K562 (cell line): ENCODE measurements around the gene COL10A1. TPM values are rescaled to one million over a fixed set of nuclear protein-coding genes. Genes with fewer than 3 reads are reported as not detected.

Experiments used
- ATAC-seq: fragments of 200-7000 bp; cut with Tn5 transposase; 3 replicates; pipeline ENCODE4 v1.9.1; 2020; ENCODE audit warnings: moderate library complexity
- BruUV-seq: library from RNA; stranded (reverse); fragments of 400-500 nt; replicated peaks from 2 replicates; lab custom pipeline; 2021; lab: Mats Ljungman, UMichigan
- CTCF ChIA-PET: fragments of 300-600 bp; formaldehyde crosslinking; extraction: SDS; loops from one replicate; lab custom pipeline; 2021; ENCODE audit warnings: low intra/inter-chr PET ratio; lab: Yijun Ruan, JAX
- POLR2A ChIA-PET: fragments of 300-600, 350-650 bp; sonication (Branson Sonifier 250); formaldehyde crosslinking; extraction: SDS; loops from one replicate; lab custom pipeline; 2021; ENCODE audit warnings: antibody characterized with exemption, inconsistent platforms; lab: Yijun Ruan, JAX
- DNase-seq, 4 experiments: peaks; one replicate each; pipeline versions ENCODE4 v3.0.0 to v3.0.0-alpha.2; 2011 to 2018; ENCODE audit warnings: low spot score in 3 of 4, mixed read lengths in 3 of 4; ENCODE audit errors: extremely low read depth in 1 of 4
- FAIRE-seq: peaks from 2 replicates; lab custom pipeline; 2011; peaks lifted over from hg19 to GRCh38; lab: Jason Lieb, UNC
- H2AFZ ChIP-seq: 2 replicates; pipeline ENCODE4 v1.6.0; 2011; ENCODE audit warnings: low read depth, low read length, control low read depth, inconsistent platforms
- H3K27ac ChIP-seq: fragments of 200-600 bp; 3 replicates; pipeline ENCODE4 v1.8.0; 2011; ENCODE audit warnings: low read depth, mild to moderate bottlenecking, control low read depth, inconsistent platforms, low read length, moderate library complexity, mixed read lengths; ENCODE audit errors: extremely low read depth
- H3K27me3 ChIP-seq, 2 experiments: fragments of 300-600 bp in 1 of 2; 2 replicates in 1 of 2; 3 replicates in 1 of 2; pipeline versions ENCODE4 v1.6.0 to v1.8.0; 2011; ENCODE audit warnings: inconsistent platforms in 2 of 2, low read length in 2 of 2, mild to moderate bottlenecking in 1 of 2, mixed read lengths in 1 of 2, moderate library complexity in 1 of 2; ENCODE audit not compliant: control insufficient read depth in 2 of 2, insufficient read depth in 2 of 2
- H3K36me3 ChIP-seq: fragments of 300-600 bp; 3 replicates; pipeline ENCODE4 v1.8.0; 2011; ENCODE audit warnings: mild to moderate bottlenecking, low read length, inconsistent platforms; ENCODE audit not compliant: control insufficient read depth, insufficient read depth
- H3K4me1 ChIP-seq, 2 experiments: fragments of 200-600 bp in 1 of 2; replicated peaks in 1 of 2; 2 replicates in 1 of 2; 3 replicates in 1 of 2; pipeline versions ENCODE4 v1.5.1 to v1.8.0; 2011; ENCODE audit warnings: inconsistent platforms in 2 of 2, low read length in 2 of 2, mild to moderate bottlenecking in 1 of 2, mixed read lengths in 1 of 2, moderate library complexity in 1 of 2; ENCODE audit not compliant: control insufficient read depth in 2 of 2, insufficient read depth in 2 of 2
- H3K4me2 ChIP-seq: 2 replicates; pipeline ENCODE4 v1.6.1; 2011; ENCODE audit warnings: low read length, control low read depth, inconsistent platforms, mixed read lengths; ENCODE audit not compliant: insufficient read depth
- H3K4me3 ChIP-seq: fragments of 200-600 bp; sonication (generic), shearing (Covaris generic); 2 replicates; pipeline ENCODE4 v1.5.1; 2016; ENCODE audit warnings: control low read depth, inconsistent platforms
- H3K79me2 ChIP-seq: fragments of 200-600 bp; 3 replicates; pipeline ENCODE4 v1.8.0; 2011; ENCODE audit warnings: low read length, inconsistent platforms; ENCODE audit not compliant: control insufficient read depth, insufficient read depth
- H3K9ac ChIP-seq, 2 experiments: 2 replicates each; pipeline versions ENCODE4 v1.6.0 to v1.6.1; 2011; ENCODE audit warnings: low read depth in 2 of 2, low read length in 2 of 2, control low read depth in 1 of 2, inconsistent platforms in 1 of 2, mild to moderate bottlenecking in 1 of 2, mixed read lengths in 1 of 2; ENCODE audit not compliant: insufficient read depth in 1 of 2
- H3K9me1 ChIP-seq: one replicate; pipeline ENCODE4 v1.6.0; 2011; ENCODE audit warnings: inconsistent platforms, mild to moderate bottlenecking, low read length, moderate library complexity; ENCODE audit not compliant: control insufficient read depth, insufficient read depth
- H3K9me3 ChIP-seq: replicated peaks from 2 replicates; pipeline ENCODE4 v1.5.1; 2011; ENCODE audit warnings: low read depth, low read length, inconsistent platforms; ENCODE audit not compliant: control insufficient read depth, insufficient read depth
- H4K20me1 ChIP-seq: replicated peaks from 2 replicates; pipeline ENCODE4 v1.6.1; 2011; ENCODE audit warnings: low read length, inconsistent platforms, mixed read lengths; ENCODE audit not compliant: control insufficient read depth, insufficient read depth
- ARID2 ChIP-seq: fragments of 450-650 bp; IDR thresholded peaks from 2 replicates; pipeline ENCODE4 v1.6.1; 2017; ENCODE audit warnings: antibody characterized with exemption, mild to moderate bottlenecking
- FOSL1 ChIP-seq: fragments of 200-800 bp; sonication (Bioruptor generic); conservative IDR thresholded peaks from 2 replicates; pipeline ENCODE4 v1.6.1; 2016; ENCODE audit warnings: missing genetic modification characterization, missing compliant biosample characterization
- FOXJ2 ChIP-seq: fragments of 200-800 bp; sonication (Bioruptor generic); IDR thresholded peaks from 2 replicates; pipeline ENCODE4 v1.6.1; 2016; ENCODE audit warnings: missing genetic modification characterization, missing compliant biosample characterization
- GATAD2A ChIP-seq: fragments of 450-650 bp; IDR thresholded peaks from 2 replicates; pipeline ENCODE4 v1.6.1; 2017
- JUN ChIP-seq, 2 experiments: sonication (generic) in 1 of 2; formaldehyde crosslinking in 1 of 2; IDR thresholded peaks; 2 replicates each; pipeline versions ENCODE4 v1.6.1 to v1.8.0; 2012 to 2022; ENCODE audit warnings: borderline replicate concordance in 2 of 2, mild to moderate bottlenecking in 2 of 2, improper control_type of control experiment in 1 of 2, low read depth in 1 of 2, low read length in 1 of 2, missing genetic modification reagents in 1 of 2
- JUND ChIP-seq, 2 experiments: IDR thresholded peaks; 2 replicates in 1 of 2; 3 replicates in 1 of 2; pipeline ENCODE4 v1.6.1; 2011; ENCODE audit warnings: borderline replicate concordance in 2 of 2, low read depth in 2 of 2, low read length in 2 of 2, improper control_type of control experiment in 1 of 2, missing biosample characterization in 1 of 2, missing genetic modification characterization in 1 of 2, missing genetic modification reagents in 1 of 2
- NELFE ChIP-seq: IDR thresholded peaks from 2 replicates; pipeline ENCODE4 v1.6.1; 2011; ENCODE audit warnings: mild to moderate bottlenecking; ENCODE audit not compliant: insufficient read depth, insufficient read length
- NFATC3 ChIP-seq: fragments of 450-650 bp; IDR thresholded peaks from 2 replicates; pipeline ENCODE4 v1.6.1; 2017; ENCODE audit warnings: mild to moderate bottlenecking
- SMARCA4 ChIP-seq: fragments of 450-650 bp; IDR thresholded peaks from 2 replicates; pipeline ENCODE4 v1.6.1; 2016
- ZC3H8 ChIP-seq: fragments of 450-650 bp; IDR thresholded peaks from 2 replicates; pipeline ENCODE4 v1.6.1; 2017
- WGBS: fragments of 100-300 bp; shearing (Covaris generic); methylation state at CpG from one replicate; pipeline ENCODE4 v1.1.6; 2016; ENCODE audit warnings: low coverage, mixed read lengths; ENCODE audit not compliant: insufficient coverage; ENCODE audit errors: missing lambda C conversion rate; 5-methylcytosine and 5-hydroxymethylcytosine counted together
- in situ Hi-C: fragments of 300-500 bp; cut with MboI; formaldehyde crosslinking; loops from 4 replicates; pipeline ENCODE4 v1.15.0; 2018; ENCODE audit warnings: inconsistent platforms, mixed read lengths
- intact Hi-C: fragments of 100-400 bp; cut with micrococcal nuclease; formaldehyde crosslinking; loops from 2 replicates; pipeline ENCODE4 v1.14.2; 2022
- polyA plus RNA-seq, 8 experiments: library from polyadenylated mRNA; depleted of rRNA in 4 of 8; stranded (reverse) in 5 of 8; unstranded in 3 of 8; fragments of >200 nt; fragmentation: Nextera tagmentation in 2 of 8; fragmentation: Illumina TruSeq in 1 of 8; extraction: Ambion mirVana in 2 of 8; extraction: Trizol in 1 of 8; gene quantifications; 2 replicates each; pipeline versions ENCODE4 v1.2.1 to v1.2.3, GENCODE V29; 2011 to 2014; ENCODE audit warnings: inconsistent platforms in 1 of 8, missing spikeins in 1 of 8
- total RNA-seq, 7 experiments: library from RNA; depleted of rRNA in 6 of 7; stranded (reverse); fragments of >200 nt in 6 of 7; fragmentation: Illumina TruSeq in 2 of 7; extraction: Trizol in 2 of 7; gene quantifications; 2 replicates each; pipeline versions ENCODE4 v1.2.1 to v1.2.3, GENCODE V29; 2011 to 2021; ENCODE audit warnings: low replicate concordance in 1 of 7
- TF ChIP-seq, protein P1 (sequence below), 2 experiments: fragments of 450-650 bp in 1 of 2; sonication (generic) in 1 of 2; formaldehyde crosslinking in 1 of 2; IDR thresholded peaks in 1 of 2; conservative IDR thresholded peaks in 1 of 2; 2 replicates each; pipeline versions ENCODE4 v1.6.1 to v1.8.1; 2016 to 2023; ENCODE audit warnings: mild to moderate bottlenecking in 2 of 2, moderate library complexity in 2 of 2, inconsistent platforms in 1 of 2, missing genetic modification reagents in 1 of 2

Gene COL10A1
- total and polyA plus RNA-seq, 9 of the 15 experiments (the other 6 are each of a cell fraction or from before 2014, with no cell fraction given) = 0.06 to 0.08 TPM; not detected in 7

DNA sequence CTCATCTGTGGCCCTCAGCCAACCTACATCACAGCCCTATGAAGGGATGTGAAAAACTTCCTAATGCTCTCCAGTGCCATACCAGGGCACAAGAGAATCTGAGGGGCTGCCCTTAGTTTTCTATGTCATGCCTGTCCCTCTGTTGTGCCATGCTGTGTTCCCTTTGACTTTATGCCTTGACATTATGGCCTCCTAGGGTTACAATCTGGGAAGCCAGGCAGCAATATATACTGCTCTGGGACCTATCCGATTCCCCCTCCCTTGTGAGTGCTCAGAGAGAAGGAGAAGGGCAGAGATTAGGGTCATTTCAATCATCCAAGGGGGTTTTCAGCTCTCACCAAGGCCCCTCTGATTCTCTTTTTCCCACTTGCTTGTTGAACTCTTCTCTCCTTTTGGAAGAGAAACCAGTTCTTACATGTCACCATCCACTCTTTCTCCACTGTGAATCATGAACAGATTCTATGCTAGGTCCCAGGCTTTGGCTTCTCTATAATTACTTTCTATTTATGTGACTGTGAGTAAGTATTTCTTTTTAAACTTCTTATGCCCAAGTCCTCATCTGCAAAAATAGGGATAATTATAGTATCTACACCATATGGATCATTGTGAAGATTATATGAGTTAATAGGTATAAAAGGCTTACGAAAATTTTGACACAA lies 51.1 kb downstream of the COL10A1 start:
- Histone ChIP-seq H3K9me3 (no peaks in the 10 kb centered on the region), H3K9ac (no peak overlapping the region), H3K4me2 (no peak overlapping the region), H3K36me3 (no peaks in the 10 kb centered on the region), H3K4me3 (no peak overlapping the region), H3K4me1 (no peaks in the 10 kb centered on the region), H3K9me1 (no peaks in the 10 kb centered on the region), H2AFZ (no peak overlapping the region), H3K79me2 (no peaks in the 10 kb centered on the region), H3K27ac (no peak overlapping the region), H4K20me1 (no peaks in the 10 kb centered on the region), H3K27me3 (no peaks in the 10 kb centered on the region)
- no peak for FAIRE-seq
- in situ Hi-C loops = no loop called here
- ChIA-PET POLR2A (interaction anchor here (0.8 to 0.9 kb wide), 2 partner anchors 11 to 12 kb away, joined by 3 to 4 read pairs; no protein-coding TSS in a partner anchor), CTCF (no interaction called here)
- BruUV-seq = no TSS peak
- no peak for DNase-seq
- ATAC-seq = peak; percentile 22; the same call in 1 of the 3 replicates
- intact Hi-C loops = no loop called here
- 4% methylated on average over 2 of the region's 2 CpGs for WGBS
- TF ChIP-seq ARID2 = no peak
- TF ChIP-seq NELFE = no peak
- no peak for TF ChIP-seq NFATC3

GRCh38 chr6:116073765-116074440 lies 52.0 kb downstream of the COL10A1 start:
- Histone ChIP-seq H3K4me2 (no peak overlapping the region), H3K9me3 (no peaks in the 10 kb centered on the region)
- TF ChIP-seq, protein P1, sequence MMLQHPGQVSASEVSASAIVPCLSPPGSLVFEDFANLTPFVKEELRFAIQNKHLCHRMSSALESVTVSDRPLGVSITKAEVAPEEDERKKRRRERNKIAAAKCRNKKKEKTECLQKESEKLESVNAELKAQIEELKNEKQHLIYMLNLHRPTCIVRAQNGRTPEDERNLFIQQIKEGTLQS (IDR thresholded peaks at IDR 0.05) = peak; percentile 80
- TF ChIP-seq, protein P1 (CRISPR knock-in tag; conservative IDR thresholded peaks at IDR 0.05) = no peak
- peak; percentile 42; the same call in 1 of the 2 replicates for TF ChIP-seq SMARCA4
- TF ChIP-seq FOXJ2 = peak; percentile 25; the same call in 1 of the 2 replicates
- TF ChIP-seq FOSL1 (tag) = peak; percentile 79
- no peak for TF ChIP-seq ZC3H8
- TF ChIP-seq GATAD2A = no peak
- TF ChIP-seq JUND (IDR thresholded peaks at IDR 0.05; ENCODE audit: borderline replicate concordance, low read depth, low read length) = 0 out of 2 replicates have a peak, but pooled peaks have one; percentile 33
- peak; percentile 45; the same call in 1 of the 3 replicates for TF ChIP-seq JUND (tag; IDR thresholded peaks at IDR 0.05; ENCODE audit: borderline replicate concordance, low read depth, low read length)
- TF ChIP-seq JUN (IDR thresholded peaks at IDR 0.05; ENCODE audit: borderline replicate concordance, low read depth, low read length) = peak; percentile 67
- TF ChIP-seq JUN (CRISPR knock-in tag; IDR thresholded peaks at IDR 0.05; ENCODE audit: borderline replicate concordance) = no peak
- TF ChIP-seq, all 486 proteins: peak for 6
- no peak overlapping the region for H3K27ac ChIP-seq
- H3K36me3 ChIP-seq = no peaks in the 10 kb centered on the region
- H4K20me1 ChIP-seq = no peaks in the 10 kb centered on the region
- ATAC-seq (no peak), DNase-seq (no peak), FAIRE-seq (no peak)
- no TSS peak for BruUV-seq
- H3K9me1 ChIP-seq = no peaks in the 10 kb centered on the region
- intact Hi-C loops (no loop called here), in situ Hi-C loops (no loop called here)
- no peaks in the 10 kb centered on the region for H3K4me1 ChIP-seq
- H3K79me2 ChIP-seq = no peaks in the 10 kb centered on the region
- no peak overlapping the region for H3K9ac ChIP-seq
- no peak overlapping the region for H3K4me3 ChIP-seq
- no peaks in the 10 kb centered on the region for H3K27me3 ChIP-seq
- WGBS = 10% methylated on average over 2 of the region's 2 CpGs
- ChIA-PET POLR2A (interaction anchor here (0.8 to 0.9 kb wide), 3 partner anchors 11 to 13 kb away, joined by 3 to 4 read pairs (median 3); partner anchors contain the start of gene FRK), CTCF (no interaction called here)
- H2AFZ ChIP-seq = no peak overlapping the region
